NCI-H1417 treated with DMSO at 0.1 percent for 48 hours (cell line): ENCODE results near the gene HGS.

Source experiments
- DNase-seq: peaks from one replicate; lab custom pipeline; 2025; lab: John Stamatoyannopoulos, UW

The HGS gene

GRCh38 chr17:81684442-81684911 lies 666 bp downstream of the HGS start:
- no peak for DNase-seq

GRCh38 chr17:81685108-81685507 lies 1.3 kb downstream of the HGS start:
- no peak for DNase-seq

GRCh38 chr17:81686614-81687013 lies 2.8 kb downstream of the HGS start:
- no peak for DNase-seq

- DNase-seq = no peak
Measured at GRCh38 chr17:81687770-81688541, 4.1 kb downstream of the HGS start.

GRCh38 chr17:81688616-81689015 lies 4.8 kb downstream of the HGS start:
- DNase-seq = no peak

GRCh38 chr17:81690066-81690465 lies 6.3 kb downstream of the HGS start:
- DNase-seq = no peak

- DNase-seq = no peak
Measured at GRCh38 chr17:81690549-81690948, 6.7 kb downstream of the HGS start.

- no peak for DNase-seq
Measured at GRCh38 chr17:81691196-81691595, 7.4 kb downstream of the HGS start.

- no peak for DNase-seq
Measured at GRCh38 chr17:81691608-81692007, 7.8 kb downstream of the HGS start.

- no peak for DNase-seq
Measured at GRCh38 chr17:81693509-81694210, 9.8 kb downstream of the HGS start.

- DNase-seq = no peak
Measured at GRCh38 chr17:81694810-81695209, 11.0 kb downstream of the HGS start.

- DNase-seq = no peak
Measured at GRCh38 chr17:81695211-81695610, 11.4 kb downstream of the HGS start.

GRCh38 chr17:81695801-81696200 lies 12.0 kb downstream of the HGS start:
- no peak for DNase-seq

- DNase-seq = no peak
Measured at GRCh38 chr17:81696218-81696941, 12.6 kb downstream of the HGS start.

GRCh38 chr17:81697261-81698044 lies 13.6 kb downstream of the HGS start:
- no peak for DNase-seq

GRCh38 chr17:81700353-81701287 lies 16.8 kb downstream of the HGS start:
- DNase-seq = no peak

- no peak for DNase-seq
Measured at GRCh38 chr17:81701288-81702071, 17.7 kb downstream of the HGS start.

- peak; percentile 50 for DNase-seq
Measured at GRCh38 chr17:81702934-81703746, 19.3 kb downstream of the HGS start, which contains the start of gene MRPL12. TSS of gene MRPL12 (plus strand) at chr17:81703367. CDS start at chr17:81703502, 135 bp downstream.
